Tibial nerve (tissue), 4 donors: ENCODE measurements around the gene NCF2. TPM values are rescaled to one million over a fixed set of nuclear protein-coding genes. Genes with fewer than 3 reads are reported as not detected.

ENCODE experiments used
- DNase-seq, 2 donors: peaks; one replicate each; pipeline ENCODE4 v3.0.0-alpha.2; 2019; ENCODE audit warnings: low spot score in 2 of 2
- H3K27ac ChIP-seq, 4 donors: fragments of 200-600 bp; sonication (generic) in 3 of 4; one replicate each; pipeline ENCODE4 v1.5.1; 2017 to 2019; ENCODE audit warnings: mild to moderate bottlenecking in 1 of 4
- H3K27me3 ChIP-seq, 2 donors: fragments of 200-600 bp; sonication (generic) in 1 of 2; one replicate each; pipeline versions ENCODE4 v1.5.1 to v1.6.0; 2017 to 2019
- H3K36me3 ChIP-seq, 3 donors: fragments of 200-600 bp; sonication (generic); one replicate each; pipeline ENCODE4 v1.5.1; 2018 to 2019
- H3K4me1 ChIP-seq, 4 donors: fragments of 200-600 bp; sonication (generic) in 3 of 4; one replicate each; pipeline ENCODE4 v1.5.1; 2017 to 2019
- H3K4me3 ChIP-seq, 4 donors: fragments of 200-600 bp; sonication (generic) in 3 of 4; one replicate each; pipeline ENCODE4 v1.5.1; 2017 to 2019; ENCODE audit warnings: mild to moderate bottlenecking in 1 of 4, moderate library complexity in 1 of 4
- H3K9me3 ChIP-seq, 4 donors: fragments of 200-600 bp; sonication (generic) in 3 of 4; one replicate each; pipeline ENCODE4 v1.5.1; 2017 to 2019
- EP300 ChIP-seq, 2 donors: sonication (generic); formaldehyde crosslinking; IDR thresholded peaks; one replicate each; pipeline ENCODE4 v1.6.1; 2017; ENCODE audit warnings: antibody characterized with exemption in 2 of 2, mild to moderate bottlenecking in 1 of 2
- POLR2A ChIP-seq, 2 donors: fragments of 450-650 bp; IDR thresholded peaks; one replicate each; pipeline ENCODE4 v1.6.1; 2017; ENCODE audit warnings: antibody characterized with exemption in 2 of 2, mild to moderate bottlenecking in 2 of 2, moderate library complexity in 2 of 2
- WGBS, 2 donors: methylation state at CpG; one replicate each; pipeline ENCODE4 v1.1.5; 2018; 5-methylcytosine and 5-hydroxymethylcytosine counted together
- total RNA-seq, 4 donors: library from RNA; depleted of rRNA; stranded (reverse); fragments of >200 nt; gene quantifications; one replicate each; pipeline ENCODE4 v1.1.0, GENCODE V29; 2016
- TF ChIP-seq, protein P1 (sequence below), 5 experiments: fragments of 200-600 bp in 3 of 5; fragments of 450-650 bp in 2 of 5; sonication (generic) in 3 of 5; IDR thresholded peaks; one replicate each; pipeline ENCODE4 v1.5.1; 2016 to 2019; ENCODE audit warnings: antibody characterized with exemption in 5 of 5, mild to moderate bottlenecking in 3 of 5, moderate library complexity in 2 of 5

NCF2 gene
- total RNA-seq, 4 donors from 2014 or later: 9.6 to 21.0 (median 17.1) TPM

DNA sequence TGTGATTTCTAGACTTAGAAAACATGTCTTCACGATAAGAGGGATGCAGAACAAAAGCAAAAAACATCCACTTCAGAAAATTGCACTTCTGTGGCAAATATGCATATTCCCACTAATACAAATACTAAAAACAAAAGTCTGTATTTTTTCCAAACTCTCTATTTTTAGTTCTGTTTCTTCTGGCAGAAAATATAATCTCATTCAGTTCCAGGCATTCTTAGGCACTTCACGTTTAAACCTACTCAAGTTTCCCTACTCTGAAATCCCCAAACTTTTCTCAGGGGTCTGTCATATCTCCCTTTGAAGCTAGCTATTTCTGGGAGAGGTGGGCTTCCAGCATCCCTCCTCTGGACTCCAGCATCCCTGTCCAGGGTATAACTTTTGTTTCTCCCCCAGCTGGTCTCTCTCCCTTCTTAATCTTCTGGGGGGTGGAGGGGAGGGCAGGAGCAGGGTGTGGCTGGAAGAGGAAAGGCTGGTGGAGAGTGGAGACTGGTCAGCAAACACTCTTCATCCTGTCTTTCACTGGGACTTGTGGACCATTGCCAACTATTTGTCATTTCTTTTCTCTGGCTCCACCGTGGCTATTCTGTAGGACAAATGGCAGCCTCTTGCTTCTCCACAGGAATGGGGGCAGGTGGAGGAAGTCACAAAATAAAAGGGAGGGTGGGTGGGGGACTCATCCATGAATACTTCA lies 19.6 kb upstream of the NCF2 start:
- Histone ChIP-seq H3K36me3 (no peaks in the 10 kb centered on the region), H3K4me3 (no peak overlapping the region), H3K4me1 (peaks cover 0 to 32% (median 14%) of the 10 kb centered on the region in 4 donors), H3K27ac (peak overlapping the region in 3 of 4 donors; percentile 40 to 80 (median 74)), H3K9me3 (no peaks in the 10 kb centered on the region), H3K27me3 (no peaks in the 10 kb centered on the region)
- DNase-seq: peak in 1 of 2 donors; percentile 34
- WGBS, 2 donors: 9% methylated on average over 3 of the region's 3 CpGs
- TF ChIP-seq, protein P1, sequence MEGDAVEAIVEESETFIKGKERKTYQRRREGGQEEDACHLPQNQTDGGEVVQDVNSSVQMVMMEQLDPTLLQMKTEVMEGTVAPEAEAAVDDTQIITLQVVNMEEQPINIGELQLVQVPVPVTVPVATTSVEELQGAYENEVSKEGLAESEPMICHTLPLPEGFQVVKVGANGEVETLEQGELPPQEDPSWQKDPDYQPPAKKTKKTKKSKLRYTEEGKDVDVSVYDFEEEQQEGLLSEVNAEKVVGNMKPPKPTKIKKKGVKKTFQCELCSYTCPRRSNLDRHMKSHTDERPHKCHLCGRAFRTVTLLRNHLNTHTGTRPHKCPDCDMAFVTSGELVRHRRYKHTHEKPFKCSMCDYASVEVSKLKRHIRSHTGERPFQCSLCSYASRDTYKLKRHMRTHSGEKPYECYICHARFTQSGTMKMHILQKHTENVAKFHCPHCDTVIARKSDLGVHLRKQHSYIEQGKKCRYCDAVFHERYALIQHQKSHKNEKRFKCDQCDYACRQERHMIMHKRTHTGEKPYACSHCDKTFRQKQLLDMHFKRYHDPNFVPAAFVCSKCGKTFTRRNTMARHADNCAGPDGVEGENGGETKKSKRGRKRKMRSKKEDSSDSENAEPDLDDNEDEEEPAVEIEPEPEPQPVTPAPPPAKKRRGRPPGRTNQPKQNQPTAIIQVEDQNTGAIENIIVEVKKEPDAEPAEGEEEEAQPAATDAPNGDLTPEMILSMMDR (IDR thresholded peaks at IDR 0.05): no peak
- TF ChIP-seq EP300 (IDR thresholded peaks at IDR 0.05): no peak
- TF ChIP-seq POLR2A (IDR thresholded peaks at IDR 0.05): no peak

DNA sequence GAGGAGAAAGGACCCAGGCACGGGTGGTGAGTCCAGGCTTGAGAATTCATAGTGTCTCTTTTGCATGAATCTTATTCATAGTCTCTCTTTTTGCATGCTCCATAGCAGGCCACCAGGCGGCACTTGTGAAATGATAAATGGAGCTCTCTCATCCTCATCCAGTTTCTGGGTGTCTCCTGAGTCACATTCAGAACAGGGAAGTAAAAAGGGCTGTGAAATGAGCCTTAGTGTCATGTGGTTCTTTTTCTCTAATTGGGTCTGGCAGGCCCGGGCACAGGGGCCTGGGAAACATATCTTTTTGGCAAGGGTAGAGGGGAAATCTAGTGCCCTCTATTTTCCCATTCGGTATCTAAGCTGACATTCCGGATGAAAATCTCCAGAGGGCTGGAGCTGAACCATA lies 19.1 kb upstream of the NCF2 start:
- Histone ChIP-seq H3K4me1 (peaks cover 0 to 32% (median 15%) of the 10 kb centered on the region in 4 donors), H3K36me3 (no peaks in the 10 kb centered on the region), H3K4me3 (no peak overlapping the region), H3K27me3 (no peaks in the 10 kb centered on the region), H3K9me3 (no peaks in the 10 kb centered on the region), H3K27ac (peak overlapping the region in 3 of 4 donors; percentile 40 to 80 (median 74))
- TF ChIP-seq, protein P1 (IDR thresholded peaks at IDR 0.05): peak; percentile 32 to 79 (median 53)
- TF ChIP-seq POLR2A (IDR thresholded peaks at IDR 0.05): no peak
- peak in 1 of 2 donors; percentile 63 for TF ChIP-seq EP300 (IDR thresholded peaks at IDR 0.05)
- WGBS, 2 donors: 21 to 22% methylated on average over 5 of the region's 5 CpGs
- DNase-seq: peak; percentile 68 to 87

DNA sequence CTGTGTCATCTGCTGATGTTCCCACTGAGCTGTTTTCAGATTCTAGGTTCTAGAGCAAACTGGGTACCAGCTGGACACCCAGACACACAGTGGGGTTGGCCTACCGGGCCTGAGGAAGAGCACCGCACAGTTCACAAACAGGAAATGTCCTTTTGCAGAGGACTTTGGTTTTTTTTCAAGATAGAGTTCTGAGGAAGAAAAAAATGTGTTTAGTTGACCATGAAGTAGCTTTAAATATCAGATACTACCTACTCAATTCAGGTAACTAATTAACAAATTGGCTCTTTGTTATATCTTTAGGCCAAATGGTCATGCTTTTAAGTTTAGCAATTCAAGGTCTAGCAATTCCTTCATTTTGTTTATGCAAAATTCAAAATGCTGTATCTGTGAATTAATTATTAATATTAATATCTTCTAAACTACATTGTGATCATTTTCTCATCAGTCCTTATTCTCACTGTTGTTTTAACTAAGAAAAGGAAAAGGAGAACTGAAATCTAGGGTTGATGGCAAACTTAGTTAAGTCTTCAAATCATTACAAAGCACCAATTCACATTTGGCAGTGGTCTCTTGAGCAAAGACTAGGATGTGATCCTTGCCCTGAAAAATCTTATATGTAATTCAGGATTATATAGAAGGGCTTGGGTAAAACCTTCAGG lies 17.2 kb upstream of the NCF2 start:
- Histone ChIP-seq H3K36me3 (no peaks in the 10 kb centered on the region), H3K27me3 (no peaks in the 10 kb centered on the region), H3K9me3 (no peaks in the 10 kb centered on the region), H3K4me3 (no peak overlapping the region), H3K4me1 (peaks cover 0 to 43% (median 17%) of the 10 kb centered on the region in 4 donors), H3K27ac (no peak overlapping the region)
- no peak for DNase-seq
- TF ChIP-seq, protein P1 (IDR thresholded peaks at IDR 0.05): no peak
- 49 to 67% methylated on average over 2 of the region's 2 CpGs for WGBS, 2 donors

DNA sequence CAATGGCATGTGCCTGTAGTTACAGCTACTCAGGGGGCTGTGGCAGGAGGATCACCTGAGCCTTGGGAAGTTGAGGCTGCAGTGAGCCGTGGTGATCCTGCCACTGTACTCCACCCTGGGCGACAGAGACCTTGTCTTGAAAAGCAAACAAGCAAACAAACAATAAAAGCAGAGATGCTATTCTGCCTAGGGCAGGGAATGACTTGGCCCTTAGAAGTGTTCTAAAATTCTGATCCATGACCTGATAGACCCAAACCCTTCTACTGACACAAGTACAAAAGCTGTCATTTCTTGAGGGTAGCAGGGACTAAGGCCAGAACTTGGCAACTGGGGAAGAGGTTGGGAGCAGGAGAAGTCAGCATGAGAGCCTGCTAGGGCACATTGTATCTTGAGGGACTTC lies 15.6 kb upstream of the NCF2 start:
- H3K4me1 ChIP-seq: peaks cover 0 to 40% (median 17%) of the 10 kb centered on the region in 4 donors
- DNase-seq: no peak
- no peaks in the 10 kb centered on the region for H3K9me3 ChIP-seq
- no peaks in the 10 kb centered on the region for H3K27me3 ChIP-seq
- H3K4me3 ChIP-seq: no peak overlapping the region
- H3K36me3 ChIP-seq: no peaks in the 10 kb centered on the region
- TF ChIP-seq POLR2A (IDR thresholded peaks at IDR 0.05): no peak
- 92 to 100% methylated on average over 2 of the region's 2 CpGs for WGBS, 2 donors
- no peak overlapping the region for H3K27ac ChIP-seq

DNA sequence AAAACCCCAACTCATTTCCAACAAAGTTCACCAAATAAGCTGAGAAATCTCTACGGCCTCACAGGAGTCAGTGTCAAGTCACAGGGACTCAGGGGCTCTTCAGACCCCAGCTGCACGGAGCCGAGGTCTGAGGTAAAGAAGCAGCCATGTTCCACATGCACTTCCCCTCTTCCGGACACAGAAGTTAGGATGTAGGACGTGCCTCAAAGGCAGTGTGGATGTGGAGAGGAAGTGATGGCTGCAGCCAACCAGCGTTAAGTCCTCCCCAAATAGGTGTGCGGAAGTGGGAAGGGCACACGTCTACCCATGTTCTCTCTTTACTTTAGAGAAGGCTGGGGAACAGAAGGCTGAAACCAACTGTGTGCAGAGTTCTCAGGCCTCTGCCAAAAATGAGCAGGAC lies 14.6 kb upstream of the NCF2 start:
- H3K4me1 ChIP-seq: peaks cover 0 to 29% (median 13%) of the 10 kb centered on the region in 4 donors
- H3K27me3 ChIP-seq: no peaks in the 10 kb centered on the region
- no peaks in the 10 kb centered on the region for H3K36me3 ChIP-seq
- no peaks in the 10 kb centered on the region for H3K9me3 ChIP-seq
- peak overlapping the region in 2 of 4 donors; percentile 53 to 60 for H3K27ac ChIP-seq
- WGBS, 2 donors: 86 to 89% methylated on average over 8 of the region's 8 CpGs
- TF ChIP-seq, protein P1 (IDR thresholded peaks at IDR 0.05): no peak
- no peak for TF ChIP-seq EP300 (IDR thresholded peaks at IDR 0.05)
- TF ChIP-seq POLR2A (IDR thresholded peaks at IDR 0.05): no peak
- DNase-seq: no peak
- no peak overlapping the region for H3K4me3 ChIP-seq
